OCI-LY1 (cell line): Measurements from ENCODE around the gene RAB40A.

Experiments
- CTCF ChIP-seq: fragments of 200-600 bp; sonication (generic), shearing (Covaris generic); IDR thresholded peaks from 2 replicates; pipeline ENCODE4 v1.5.1; 2017; ENCODE audit warnings: mild to moderate bottlenecking, antibody characterized with exemption, low read length, moderate library complexity, mixed read lengths
- EZH2 ChIP-seq: fragments of 200-600 bp; sonication (generic), shearing (Covaris generic); IDR thresholded peaks from 2 replicates; pipeline ENCODE4 v1.8.0; 2017; ENCODE audit warnings: borderline replicate concordance, mixed run types, mild to moderate bottlenecking, antibody characterized with exemption, low read length, moderate library complexity, mixed read lengths

- TF ChIP-seq CTCF (no peak), EZH2 (no peak)
Measured at GRCh38 chrX:103488332-103488731, 31.0 kb downstream of the RAB40A start.
